Spleen (tissue), 11 donors: ENCODE measurements around the gene TTC31. TPM values are rescaled to one million over a fixed set of nuclear protein-coding genes. Genes with fewer than 3 reads are reported as not detected.
A peak's percentile ranks its signal among the peaks of the same experiment; 100 is the strongest.

Experiments used
- DNase-seq: peaks from one replicate; pipeline ENCODE4 v3.0.0-alpha.2; 2020
- H3K27ac ChIP-seq, 8 donors: fragments of 200-600 bp; sonication (generic) in 7 of 8; 1 replicate in 4 of 8; 2 replicates in 4 of 8; pipeline versions ENCODE4 v1.5.0 to v1.8.0; 2016 to 2021; ENCODE audit warnings: inconsistent platforms in 4 of 8, mild to moderate bottlenecking in 4 of 8, moderate library complexity in 1 of 8
- H3K27me3 ChIP-seq, 7 donors: fragments of 200-600 bp; sonication (generic) in 6 of 7; replicated peaks in 1 of 7; 1 replicate in 4 of 7; 2 replicates in 3 of 7; pipeline versions ENCODE4 v1.5.0 to v1.8.0; 2016 to 2021; ENCODE audit warnings: inconsistent platforms in 3 of 7, mild to moderate bottlenecking in 1 of 7
- H3K36me3 ChIP-seq, 6 donors: fragments of 200-600 bp; sonication (generic) in 5 of 6; 1 replicate in 4 of 6; 2 replicates in 2 of 6; pipeline versions ENCODE4 v1.5.0 to v1.8.0; 2016 to 2021; ENCODE audit warnings: inconsistent platforms in 2 of 6
- H3K4me1 ChIP-seq, 6 donors: fragments of 200-600 bp; sonication (generic) in 5 of 6; 1 replicate in 3 of 6; 2 replicates in 3 of 6; pipeline versions ENCODE4 v1.5.0 to v1.8.0; 2016 to 2021; ENCODE audit warnings: inconsistent platforms in 3 of 6
- H3K4me3 ChIP-seq, 8 donors: fragments of 200-600 bp; sonication (generic) in 7 of 8; 1 replicate in 4 of 8; 2 replicates in 4 of 8; pipeline versions ENCODE4 v1.5.0 to v1.8.0; 2016 to 2021; ENCODE audit warnings: inconsistent platforms in 4 of 8, mild to moderate bottlenecking in 4 of 8, moderate library complexity in 2 of 8
- H3K9me3 ChIP-seq, 8 donors: fragments of 200-600 bp; sonication (generic) in 7 of 8; 1 replicate in 4 of 8; 2 replicates in 4 of 8; pipeline versions ENCODE4 v1.5.0 to v1.8.0; 2016 to 2021; ENCODE audit warnings: inconsistent platforms in 4 of 8
- CTCF ChIP-seq, 11 experiments: fragments of 200-600 bp in 7 of 11; fragments of 450-650 bp in 4 of 11; sonication (generic) in 4 of 11; IDR thresholded peaks in 8 of 11; conservative IDR thresholded peaks in 3 of 11; 1 replicate in 7 of 11; 2 replicates in 4 of 11; pipeline versions ENCODE4 v1.4.0 to v1.8.0; 2016 to 2021; ENCODE audit warnings: antibody characterized with exemption in 11 of 11, inconsistent platforms in 4 of 11, mild to moderate bottlenecking in 1 of 11
- POLR2A ChIP-seq, 3 donors: fragments of 450-650 bp; IDR thresholded peaks; one replicate each; pipeline ENCODE4 v1.5.1; 2017; ENCODE audit warnings: antibody characterized with exemption in 3 of 3, mild to moderate bottlenecking in 1 of 3
- POLR2AphosphoS5 ChIP-seq, 3 donors: sonication (generic); formaldehyde crosslinking; IDR thresholded peaks; one replicate each; pipeline ENCODE4 v1.5.1; 2017; ENCODE audit warnings: antibody characterized with exemption in 3 of 3
- WGBS, 5 donors: extraction: QIAGEN DNeasy Blood & Tissue Kit in 3 of 5; methylation state at CpG; one replicate each; pipeline versions ENCODE4 v1.1.5 to v1.1.7; 2013 to 2018; 5-methylcytosine and 5-hydroxymethylcytosine counted together
- intact Hi-C: fragments of 100-400 bp; cut with DNase I; formaldehyde crosslinking; loops from one replicate; pipeline ENCODE4 v1.15.0; 2023; ENCODE audit warnings: low total_unique reads
- polyA plus RNA-seq, 3 donors: library from polyadenylated mRNA; stranded (reverse); fragments of 200-250 nt; gene quantifications; one replicate each; pipeline ENCODE4 v1.2.1, GENCODE V29; 2013
- total RNA-seq, 7 donors: library from RNA; depleted of rRNA in 3 of 7; stranded (reverse); fragments of >200 nt in 3 of 7; fragmentation: NEBNext Ultra II Directional in 4 of 7; extraction: Animal tissue kit (Norgen Biotek cat#: 25700) in 4 of 7; gene quantifications; one replicate each; pipeline versions ENCODE4 v1.1.0 to v1.2.1, GENCODE V29; 2016 to 2021
- donor health status: healthy with polysubstance abuse.
- donor health status: DM: no; HTN: no; CAD: no; lungs with moderate emphysema.
- donor health status: DM: no; HTN: no; CAD: no.
- donor health status: Bipolar disorder and iron deficiency.
- donor health status: healthy.
- donor health status: DM: no; HTN: no; CAD: no.
- donor health status: DM: yes; HTN: yes; CAD: no.

Gene TTC31
- total and polyA plus RNA-seq, 10 donors = 15.7 to 51.3 (median 35.9) TPM

DNA sequence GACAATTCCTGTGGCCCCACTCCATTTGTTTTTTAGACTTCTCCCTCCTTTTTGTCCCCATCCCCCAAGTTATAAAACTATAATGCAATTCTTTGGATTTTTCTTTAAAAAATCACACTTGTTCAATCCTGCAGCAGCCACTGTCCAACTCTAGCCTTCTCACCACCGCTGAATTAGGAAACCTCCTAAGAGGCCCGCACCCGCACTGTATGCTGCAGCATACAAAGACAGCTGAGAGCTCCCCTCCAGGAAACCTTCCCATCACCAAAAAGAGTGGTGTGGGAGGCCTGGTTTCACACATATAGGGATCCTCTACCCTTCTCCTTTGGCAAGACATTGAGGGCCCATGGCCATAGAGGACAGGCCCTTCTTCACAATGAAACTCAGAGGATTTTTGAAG, 21.7 kb downstream of the TTC31 start:
- TF ChIP-seq POLR2A (IDR thresholded peaks at IDR 0.05) (no peak), CTCF (IDR thresholded peaks at IDR 0.05 in 8 of 11, conservative IDR thresholded peaks at IDR 0.05 in 3 of 11) (no peak), POLR2AphosphoS5 (IDR thresholded peaks at IDR 0.05) (no peak)
- Histone ChIP-seq H3K4me3 (peak overlapping the region in 1 of 8 donors; percentile 90), H3K27me3 (peaks cover 6 to 49% (median 23%) of the 10 kb centered on the region in 7 donors), H3K27ac (no peak overlapping the region), H3K9me3 (no peaks in the 10 kb centered on the region), H3K4me1 (peaks cover 21 to 75% (median 66%) of the 10 kb centered on the region in 6 donors), H3K36me3 (peaks cover 0 to 23% (median 16%) of the 10 kb centered on the region in 6 donors)
- 91 to 96% (median 95%) methylated on average over 3 of the region's 3 CpGs for WGBS, 5 donors
- intact Hi-C loops = loop anchor here (5.0 kb wide), 1 partner anchor 83 kb away; no protein-coding TSS in a partner anchor
- DNase-seq = peak; percentile 39

GRCh38 chr2:74505448-74506246, 22.8 kb downstream of the TTC31 start:
- WGBS, 5 donors = 95 to 97% (median 96%) methylated on average over 14 of the region's 14 CpGs
- Histone ChIP-seq H3K9me3 (no peaks in the 10 kb centered on the region), H3K27me3 (peaks cover 0 to 46% (median 17%) of the 10 kb centered on the region in 7 donors), H3K4me3 (peak overlapping the region in 3 of 8 donors; percentile 2 to 90 (median 61)), H3K4me1 (peaks cover 19 to 65% (median 61%) of the 10 kb centered on the region in 6 donors), H3K27ac (no peak overlapping the region), H3K36me3 (peaks cover 0 to 23% (median 16%) of the 10 kb centered on the region in 6 donors)
- intact Hi-C loops = no loop called here
- DNase-seq = peak; percentile 68
- no peak for TF ChIP-seq POLR2A (IDR thresholded peaks at IDR 0.05)
- TF ChIP-seq CTCF (IDR thresholded peaks at IDR 0.05 in 8 of 11, conservative IDR thresholded peaks at IDR 0.05 in 3 of 11) = no peak
- no peak for TF ChIP-seq POLR2AphosphoS5 (IDR thresholded peaks at IDR 0.05)

- Histone ChIP-seq H3K4me3 (peak within 1 kb of the TSS; percentile 60 to 90 (median 62)), H3K27ac (peak within 1 kb of the TSS; percentile 97 to 100 (median 99)), H3K36me3 (peaks cover 0 to 23% (median 16%) of the 10 kb centered on the region in 6 donors), H3K27me3 (peaks cover 0 to 46% (median 21%) of the 10 kb centered on the region in 7 donors), H3K9me3 (no peaks in the 10 kb centered on the region), H3K4me1 (peaks cover 19 to 57% (median 54%) of the 10 kb centered on the region in 6 donors)
- WGBS, 5 donors = 0 to 2% (median 1%) methylated on average over 51 to 56 of the region's 56 CpGs
- TF ChIP-seq CTCF (IDR thresholded peaks at IDR 0.05 in 8 of 11, conservative IDR thresholded peaks at IDR 0.05 in 3 of 11) (peak; percentile 36 to 78 (median 64)), POLR2A (IDR thresholded peaks at IDR 0.05) (no peak), POLR2AphosphoS5 (IDR thresholded peaks at IDR 0.05) (peak; percentile 90 to 93 (median 92))
- intact Hi-C loops = no loop called here
- DNase-seq = peak; percentile 98
Observed at GRCh38 chr2:74507145-74507925, 24.5 kb downstream of the TTC31 start, which contains the start of gene PCGF1. Gene PCGF1 (minus strand): TSS chr2:74507695. CDS start chr2:74507668, 27 bp downstream.
